Globus pallidus (tissue), 1 donor: ENCODE results near the gene PEAR1.

ENCODE experiments used
- DNase-seq: peaks from one replicate; pipeline ENCODE4 v3.0.0-alpha.2; 2015; ENCODE audit warnings: low spot score

Gene PEAR1

DNA sequence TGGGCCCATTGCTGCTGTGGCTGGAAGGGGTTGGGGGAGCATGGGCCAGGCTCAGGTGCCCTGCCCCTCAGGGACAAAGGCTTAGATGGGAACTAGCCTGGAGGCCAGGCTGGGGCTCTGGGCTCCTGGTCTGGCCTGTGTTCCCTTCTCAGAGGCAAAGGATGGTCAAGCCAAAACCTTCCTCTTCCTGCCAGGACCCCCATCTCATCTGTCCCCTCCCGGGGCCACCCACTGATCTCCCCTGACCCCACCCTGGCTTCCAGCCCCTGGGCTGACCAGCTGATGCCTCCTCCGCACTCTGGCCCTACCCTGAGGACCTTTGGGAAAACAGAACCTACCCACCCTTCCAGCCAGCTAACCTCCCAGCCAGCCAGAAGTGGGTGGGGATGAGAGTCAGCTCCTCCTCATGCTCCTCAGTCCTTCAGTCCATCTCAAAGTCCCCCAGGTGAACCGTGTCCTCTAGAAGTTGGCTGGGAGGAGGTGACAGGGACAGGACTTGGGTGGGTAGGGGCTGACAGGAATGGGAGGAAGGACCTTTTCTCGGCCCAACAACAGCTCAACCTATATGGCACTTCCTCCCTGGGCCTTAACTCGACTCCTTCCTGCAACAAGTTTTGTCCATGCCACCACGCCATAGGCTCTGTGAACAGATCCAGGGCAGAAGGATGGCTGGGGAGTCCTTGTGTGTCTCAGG lies 7.5 kb downstream of the PEAR1 start:
- no peak for DNase-seq

DNA sequence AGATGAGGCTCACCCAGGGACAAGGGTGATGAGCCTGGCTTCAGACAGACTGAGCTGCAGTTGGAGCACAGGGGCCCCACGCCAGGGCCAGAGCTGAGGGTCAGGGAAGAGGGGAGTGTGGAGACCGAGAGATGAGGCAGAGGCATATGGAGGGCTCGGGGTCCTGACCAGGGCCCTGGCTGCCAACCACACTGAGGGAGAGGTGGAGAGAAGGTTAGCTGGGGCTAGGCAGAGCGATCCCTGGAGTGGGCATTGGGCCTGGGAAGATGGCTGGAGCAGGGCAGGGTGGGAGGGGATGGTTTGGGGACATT lies 8.0 kb downstream of the PEAR1 start:
- DNase-seq = no peak

DNA sequence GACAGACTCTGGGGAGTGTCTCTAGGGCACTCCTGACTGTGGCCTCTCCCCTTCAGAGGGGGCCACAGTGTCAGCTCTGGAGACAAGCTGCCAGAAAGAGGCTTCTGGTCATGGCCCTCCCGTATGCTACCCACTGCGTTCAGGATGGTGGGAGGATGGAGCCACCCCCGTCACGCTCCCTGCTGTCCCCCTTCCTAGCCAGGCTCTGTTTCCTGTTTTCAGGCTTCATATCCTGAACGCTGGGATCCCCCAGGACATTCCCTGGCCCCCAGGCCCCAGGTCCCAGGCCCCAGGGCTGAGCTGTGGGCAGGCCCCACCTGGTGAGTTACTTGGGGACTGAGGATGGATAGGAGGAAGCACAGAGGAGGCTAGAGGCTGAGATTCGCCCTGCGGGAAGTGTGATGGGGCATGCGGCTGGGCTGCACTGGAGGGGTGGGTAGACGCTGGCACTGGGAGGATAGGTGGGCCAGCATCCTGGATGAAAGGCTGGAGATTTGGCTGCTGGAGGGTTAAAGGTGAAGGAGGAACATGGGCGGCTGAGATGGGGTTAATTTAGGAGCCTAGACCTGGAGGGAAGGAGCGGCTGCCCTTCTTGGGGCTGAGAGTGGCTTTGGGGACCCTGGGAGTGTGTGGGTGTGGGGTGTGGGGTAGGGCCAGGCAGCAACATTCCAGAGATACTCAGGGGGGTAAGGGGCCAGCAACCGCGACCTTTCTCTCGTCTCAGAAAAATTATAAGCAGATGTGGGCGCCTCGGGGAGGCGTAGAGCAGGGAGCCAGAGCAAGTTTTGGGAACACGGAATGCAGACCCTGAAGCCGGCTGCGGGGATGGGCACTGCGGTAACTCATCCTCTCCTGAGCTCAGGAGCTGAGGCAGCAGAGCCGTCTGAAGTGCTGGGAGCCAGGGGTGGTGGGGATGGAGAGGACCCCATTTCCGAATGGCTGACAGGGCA lies 8.7 kb downstream of the PEAR1 start:
- DNase-seq = no peak

DNA sequence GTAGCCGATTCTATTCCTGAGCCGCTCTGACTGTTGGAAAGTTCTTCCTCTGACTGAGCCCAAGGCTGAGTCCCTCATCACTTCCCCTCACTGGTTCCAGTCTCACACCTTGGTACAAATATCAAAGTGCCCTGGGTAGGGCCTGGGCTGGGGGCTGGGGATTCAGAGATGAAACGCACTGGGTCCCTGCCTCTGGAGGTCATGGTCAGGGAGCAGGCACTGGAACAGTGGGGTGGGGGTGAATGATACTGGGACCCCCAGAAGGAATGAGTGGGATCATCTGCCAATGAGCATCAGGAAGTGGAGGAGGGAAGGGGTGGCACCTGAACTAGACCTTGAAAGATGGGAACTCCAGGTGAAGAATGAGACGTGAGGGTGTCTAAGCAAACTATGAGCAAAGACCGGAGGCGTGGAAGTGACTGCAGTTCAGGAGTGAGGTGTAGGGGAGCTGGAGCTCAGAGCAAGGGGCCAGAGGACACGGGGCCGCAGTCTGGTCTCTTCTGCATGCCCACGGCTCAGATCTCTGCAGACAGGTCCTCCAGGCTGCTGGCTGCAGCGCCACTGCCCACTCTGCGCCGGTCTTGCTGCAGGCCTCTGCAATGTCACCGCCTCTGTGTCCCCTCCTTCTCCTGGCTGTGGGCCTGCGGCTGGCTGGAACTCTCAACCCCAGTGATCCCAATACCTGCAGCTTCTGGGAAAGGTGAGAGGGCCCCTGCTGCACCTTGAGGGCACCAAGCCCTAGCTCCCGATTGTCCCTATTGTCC lies 10.0 kb downstream of the PEAR1 start:
- no peak for DNase-seq

DNA sequence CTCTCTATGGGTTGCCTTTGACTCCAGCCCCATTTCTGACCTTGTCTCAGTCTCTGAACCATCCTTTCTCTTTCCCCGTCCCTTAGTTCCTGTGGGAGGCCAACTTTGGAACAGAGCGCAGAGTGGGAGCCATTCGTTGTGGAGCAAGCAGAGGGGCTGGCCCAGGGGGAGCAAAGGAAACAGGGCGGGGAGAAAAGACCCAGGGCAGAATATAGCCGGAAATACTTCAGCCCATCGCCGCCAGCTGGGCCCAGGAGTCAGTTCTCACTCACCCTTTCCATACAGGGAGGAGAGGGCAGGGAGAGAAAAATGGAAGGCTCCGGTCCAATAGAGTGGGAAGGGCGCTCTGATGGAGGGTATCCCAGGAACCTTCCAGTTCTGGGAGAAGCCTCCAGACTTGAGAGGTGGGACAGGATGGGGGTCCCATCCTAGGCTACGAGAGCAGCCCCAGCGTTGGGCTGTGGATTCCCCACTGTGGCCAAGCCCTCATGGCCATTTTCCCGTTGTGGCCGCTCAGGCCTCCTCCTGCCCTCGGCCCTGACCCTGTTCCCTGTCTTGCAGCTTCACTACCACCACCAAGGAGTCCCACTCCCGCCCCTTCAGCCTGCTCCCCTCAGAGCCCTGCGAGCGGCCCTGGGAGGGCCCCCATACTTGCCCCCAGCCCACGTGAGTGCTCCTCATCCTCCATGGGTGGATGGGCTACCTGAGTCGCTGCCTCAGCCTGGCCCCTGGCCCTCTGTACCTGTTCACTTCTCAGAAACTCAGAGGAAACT lies 10.9 kb downstream of the PEAR1 start:
- DNase-seq = no peak

DNA sequence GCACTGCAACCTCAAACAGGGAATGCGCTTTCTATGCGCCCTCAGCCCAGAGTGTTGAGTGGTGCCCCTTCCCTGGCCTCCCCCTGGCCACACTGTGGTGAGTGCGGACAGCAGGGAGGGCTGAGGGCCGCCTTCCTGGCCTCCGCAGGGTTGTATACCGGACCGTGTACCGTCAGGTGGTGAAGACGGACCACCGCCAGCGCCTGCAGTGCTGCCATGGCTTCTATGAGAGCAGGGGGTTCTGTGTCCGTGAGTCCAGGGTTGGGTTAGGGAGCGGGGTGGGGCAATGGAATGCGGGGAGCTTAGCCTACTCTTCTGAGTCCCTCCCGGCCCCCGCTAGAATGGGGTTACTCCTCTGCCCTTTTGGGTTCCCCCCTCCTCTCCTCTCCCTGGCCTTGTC lies 11.7 kb downstream of the PEAR1 start:
- DNase-seq = no peak

DNA sequence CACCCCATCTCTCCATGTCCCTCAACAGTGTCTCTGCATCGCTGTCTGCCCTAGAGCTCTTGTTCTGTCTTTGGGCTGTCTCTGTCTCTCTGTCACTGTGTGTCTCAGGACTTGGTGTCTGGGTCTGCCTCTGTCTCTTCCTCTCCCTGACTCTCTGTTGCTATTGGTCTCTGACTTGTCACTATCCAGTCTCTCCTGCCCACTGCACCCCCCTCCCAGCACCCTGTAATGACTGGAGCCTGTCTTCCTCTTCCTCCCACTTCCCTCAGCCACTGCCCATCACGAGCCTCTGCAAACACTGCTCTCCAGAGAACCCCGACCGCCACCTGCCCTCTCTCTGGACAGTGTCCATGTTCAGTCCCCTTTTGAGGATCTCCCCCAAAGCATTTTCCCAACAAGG lies 12.1 kb downstream of the PEAR1 start:
- no peak for DNase-seq

DNA sequence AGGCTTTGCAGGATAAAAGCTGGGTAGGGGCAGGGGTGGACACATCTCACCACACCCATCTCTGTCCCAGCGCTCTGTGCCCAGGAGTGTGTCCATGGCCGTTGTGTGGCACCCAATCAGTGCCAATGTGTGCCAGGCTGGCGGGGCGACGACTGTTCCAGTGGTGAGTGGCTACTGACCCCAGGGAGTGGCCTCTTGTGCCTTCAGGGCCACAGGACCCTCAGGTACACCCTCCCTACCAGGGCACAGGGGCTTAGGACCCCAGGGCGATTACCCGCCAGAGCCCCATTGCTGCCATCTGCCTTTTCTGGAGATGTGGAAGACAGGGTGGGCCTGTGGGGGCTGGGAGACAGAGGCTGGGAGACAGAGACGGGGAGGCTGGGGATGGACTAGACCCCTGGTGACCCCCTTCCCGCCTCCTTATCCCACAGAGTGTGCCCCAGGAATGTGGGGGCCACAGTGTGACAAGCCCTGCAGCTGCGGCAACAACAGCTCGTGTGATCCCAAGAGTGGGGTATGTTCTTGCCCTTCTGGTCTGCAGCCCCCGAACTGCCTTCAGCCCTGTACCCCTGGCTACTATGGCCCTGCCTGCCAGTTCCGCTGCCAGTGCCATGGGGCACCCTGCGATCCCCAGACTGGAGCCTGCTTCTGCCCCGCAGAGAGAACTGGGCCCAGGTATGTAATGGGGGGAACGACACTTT lies 12.8 kb downstream of the PEAR1 start:
- no peak for DNase-seq

DNA sequence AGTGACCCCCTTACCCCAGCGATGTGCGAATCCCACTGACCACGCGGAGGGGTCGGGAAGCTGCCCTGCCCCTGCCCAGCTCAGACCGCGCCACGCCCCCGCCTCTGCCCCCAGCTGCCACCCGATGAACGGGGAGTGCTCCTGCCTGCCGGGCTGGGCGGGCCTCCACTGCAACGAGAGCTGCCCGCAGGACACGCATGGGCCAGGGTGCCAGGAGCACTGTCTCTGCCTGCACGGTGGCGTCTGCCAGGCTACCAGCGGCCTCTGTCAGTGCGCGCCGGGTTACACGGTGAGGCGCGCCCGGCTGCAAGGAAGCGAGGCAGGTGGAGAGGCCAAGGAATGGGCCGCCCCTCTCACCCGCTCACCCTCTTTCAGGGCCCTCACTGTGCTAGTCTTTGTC lies 15.0 kb downstream of the PEAR1 start:
- DNase-seq = no peak

DNA sequence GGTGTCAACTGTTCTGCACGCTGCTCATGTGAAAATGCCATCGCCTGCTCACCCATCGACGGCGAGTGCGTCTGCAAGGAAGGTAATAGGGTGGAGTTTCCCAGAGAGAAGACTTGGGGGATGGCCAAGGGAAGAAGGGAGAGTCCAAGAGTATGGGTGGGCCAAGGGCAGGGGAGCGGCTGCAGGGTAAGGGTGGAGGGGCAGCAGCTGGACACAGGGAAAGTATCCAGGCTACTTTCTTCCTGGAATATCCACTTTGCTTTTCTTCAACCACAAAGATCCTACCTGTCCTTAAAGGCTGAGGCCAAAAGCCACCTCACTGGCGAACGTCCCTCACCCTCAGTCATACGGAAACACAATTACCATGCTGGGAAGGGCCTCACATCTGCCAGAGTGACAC lies 15.4 kb downstream of the PEAR1 start:
- no peak for DNase-seq

DNA sequence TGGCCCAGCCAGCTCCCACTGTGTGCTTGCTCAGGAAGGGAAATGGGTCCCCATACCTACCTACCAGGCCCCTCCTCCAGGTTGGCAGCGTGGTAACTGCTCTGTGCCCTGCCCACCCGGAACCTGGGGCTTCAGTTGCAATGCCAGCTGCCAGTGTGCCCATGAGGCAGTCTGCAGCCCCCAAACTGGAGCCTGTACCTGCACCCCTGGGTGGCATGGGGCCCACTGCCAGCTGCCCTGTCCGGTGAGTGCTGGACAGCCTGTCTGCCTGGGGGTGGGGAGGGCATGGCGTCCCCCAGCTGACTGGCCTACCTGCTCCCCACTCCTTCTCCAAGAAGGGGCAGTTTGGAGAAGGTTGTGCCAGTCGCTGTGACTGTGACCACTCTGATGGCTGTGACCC lies 16.2 kb downstream of the PEAR1 start:
- DNase-seq = no peak

DNA sequence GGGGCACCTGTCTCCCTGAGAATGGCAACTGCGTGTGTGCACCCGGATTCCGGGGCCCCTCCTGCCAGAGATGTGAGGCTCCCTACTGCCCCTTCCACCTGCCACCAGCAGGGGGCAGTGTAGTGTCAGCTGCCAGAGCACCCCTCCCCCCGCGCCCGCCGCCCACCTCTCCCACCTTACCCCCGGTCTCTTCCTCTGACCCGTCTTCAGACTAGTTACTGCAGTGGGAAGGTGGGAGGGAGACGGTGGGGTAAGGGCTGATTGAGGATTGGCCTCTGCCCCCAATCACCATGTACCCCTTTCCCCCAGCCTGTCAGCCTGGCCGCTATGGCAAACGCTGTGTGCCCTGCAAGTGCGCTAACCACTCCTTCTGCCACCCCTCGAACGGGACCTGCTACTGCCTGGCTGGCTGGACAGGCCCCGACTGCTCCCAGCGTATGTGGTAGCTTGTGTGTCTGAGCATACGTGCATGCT lies 16.8 kb downstream of the PEAR1 start:
- no peak for DNase-seq

DNA sequence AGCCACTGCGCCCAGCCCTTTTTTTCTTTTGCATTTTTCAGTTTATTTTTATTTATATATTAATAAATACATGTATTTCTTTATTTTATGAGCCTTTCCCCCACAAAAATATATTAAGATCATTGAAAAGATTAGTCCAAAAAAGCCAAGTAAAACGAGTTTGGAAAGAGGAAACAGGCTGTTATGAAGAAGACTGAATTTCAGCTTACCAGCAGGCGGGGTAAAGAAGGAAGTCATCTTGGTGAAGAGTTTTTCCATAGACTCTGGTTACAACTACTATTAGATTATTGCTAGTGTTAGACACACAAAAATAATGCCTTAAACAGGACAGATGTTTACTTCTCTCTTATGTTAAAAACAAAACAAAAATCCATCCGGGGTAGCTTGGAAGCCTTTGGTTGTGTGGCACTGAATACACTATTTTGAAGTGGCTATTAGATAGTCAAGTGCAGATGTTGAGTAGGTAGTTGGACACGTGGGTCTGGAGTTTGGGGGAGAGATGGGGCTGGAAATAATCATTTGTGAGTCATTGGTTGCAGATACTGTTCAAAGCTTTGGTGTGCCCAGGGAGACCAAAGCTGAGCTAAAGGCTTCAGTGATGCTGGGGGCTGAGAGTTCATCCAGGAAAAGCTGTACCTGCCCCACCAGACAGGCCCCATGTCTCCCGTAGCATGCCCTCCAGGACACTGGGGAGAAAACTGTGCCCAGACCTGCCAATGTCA lies 18.2 kb downstream of the PEAR1 start:
- no peak for DNase-seq

DNA sequence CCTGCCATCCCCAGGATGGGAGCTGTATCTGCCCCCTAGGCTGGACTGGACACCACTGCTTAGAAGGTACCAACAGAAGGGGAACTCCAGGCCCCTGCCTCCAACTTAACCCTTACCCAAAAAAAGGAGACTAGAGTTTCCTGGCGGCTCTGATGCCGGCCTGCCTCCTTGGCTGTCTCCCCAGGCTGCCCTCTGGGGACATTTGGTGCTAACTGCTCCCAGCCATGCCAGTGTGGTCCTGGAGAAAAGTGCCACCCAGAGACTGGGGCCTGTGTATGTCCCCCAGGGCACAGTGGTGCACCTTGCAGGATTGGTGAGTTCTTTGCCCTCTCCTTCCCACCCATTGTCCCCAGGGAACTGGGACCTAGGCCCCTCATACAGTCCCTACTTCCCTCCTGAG lies 18.8 kb downstream of the PEAR1 start:
- DNase-seq = no peak

DNA sequence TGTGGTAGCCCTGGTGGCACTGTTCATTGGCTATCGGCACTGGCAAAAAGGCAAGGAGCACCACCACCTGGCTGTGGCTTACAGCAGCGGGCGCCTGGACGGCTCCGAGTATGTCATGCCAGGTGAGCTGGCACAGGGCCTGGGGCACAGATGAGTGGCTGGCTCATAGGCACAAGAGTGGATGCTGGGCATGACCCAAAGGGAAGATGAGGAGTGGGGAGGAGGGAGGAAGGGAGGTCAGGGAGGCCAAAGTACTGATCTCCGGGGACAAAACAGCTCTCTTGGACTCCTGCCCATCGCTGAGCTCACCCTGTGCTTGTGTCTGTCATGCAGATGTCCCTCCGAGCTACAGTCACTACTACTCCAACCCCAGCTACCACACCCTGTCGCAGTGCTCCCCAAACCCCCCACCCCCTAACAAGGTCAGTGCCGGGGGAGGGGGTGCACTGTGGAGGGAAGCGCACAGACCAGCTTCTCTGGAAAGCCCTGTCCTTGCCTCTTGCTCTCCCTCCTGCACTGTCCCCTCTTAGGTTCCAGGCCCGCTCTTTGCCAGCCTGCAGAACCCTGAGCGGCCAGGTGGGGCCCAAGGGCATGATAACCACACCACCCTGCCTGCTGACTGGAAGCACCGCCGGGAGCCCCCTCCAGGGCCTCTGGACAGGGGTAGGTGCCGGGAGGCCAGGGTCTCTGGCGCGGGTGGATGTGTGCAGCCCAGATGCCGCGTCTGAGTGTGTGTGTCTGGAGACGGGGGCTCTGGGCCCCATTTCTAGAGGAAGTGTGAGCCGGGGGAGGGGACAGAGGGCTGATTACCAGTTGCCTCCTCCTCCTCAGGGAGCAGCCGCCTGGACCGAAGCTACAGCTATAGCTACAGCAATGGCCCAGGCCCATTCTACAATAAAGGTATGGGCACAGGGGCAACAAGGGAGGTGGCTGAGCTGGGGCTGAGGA lies 19.6 kb downstream of the PEAR1 start:
- peak; percentile 29 for DNase-seq

DNA sequence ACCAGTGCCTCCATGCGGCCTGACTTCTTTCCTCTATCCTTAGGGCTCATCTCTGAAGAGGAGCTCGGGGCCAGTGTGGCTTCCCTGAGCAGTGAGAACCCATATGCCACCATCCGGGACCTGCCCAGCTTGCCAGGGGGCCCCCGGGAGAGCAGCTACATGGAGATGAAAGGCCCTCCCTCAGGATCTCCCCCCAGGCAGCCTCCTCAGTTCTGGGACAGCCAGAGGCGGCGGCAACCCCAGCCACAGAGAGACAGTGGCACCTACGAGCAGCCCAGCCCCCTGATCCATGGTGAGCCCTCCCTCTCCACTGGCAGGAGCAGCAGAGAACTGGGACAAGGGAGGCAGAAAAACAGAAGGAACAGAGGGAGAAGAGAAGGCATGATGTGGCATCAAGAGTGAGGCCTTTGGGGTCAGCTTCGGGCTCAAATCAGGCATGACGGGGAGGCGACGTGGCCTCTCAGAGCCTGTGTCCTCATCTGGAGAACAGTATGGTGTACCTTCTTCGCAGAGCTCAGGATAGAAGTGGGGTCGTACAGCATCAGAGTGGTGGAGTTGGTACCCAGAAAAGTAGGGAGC lies 20.4 kb downstream of the PEAR1 start:
- no peak for DNase-seq

DNA sequence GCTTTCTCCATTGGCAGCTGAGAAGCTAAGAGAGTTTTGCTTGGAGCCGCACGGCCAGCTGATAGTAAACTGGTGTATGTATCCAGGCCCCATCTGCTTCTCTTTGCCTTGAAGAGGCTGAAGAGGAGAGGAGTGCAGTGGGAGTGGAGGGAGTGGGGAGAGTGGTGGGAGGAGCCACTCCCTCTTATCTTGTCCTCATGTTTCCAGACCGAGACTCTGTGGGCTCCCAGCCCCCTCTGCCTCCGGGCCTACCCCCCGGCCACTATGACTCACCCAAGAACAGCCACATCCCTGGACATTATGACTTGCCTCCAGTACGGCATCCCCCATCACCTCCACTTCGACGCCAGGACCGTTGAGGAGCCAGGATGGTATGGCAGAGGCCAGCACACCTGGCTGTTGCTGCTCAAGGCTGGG lies 20.9 kb downstream of the PEAR1 start:
- DNase-seq = no peak

DNA sequence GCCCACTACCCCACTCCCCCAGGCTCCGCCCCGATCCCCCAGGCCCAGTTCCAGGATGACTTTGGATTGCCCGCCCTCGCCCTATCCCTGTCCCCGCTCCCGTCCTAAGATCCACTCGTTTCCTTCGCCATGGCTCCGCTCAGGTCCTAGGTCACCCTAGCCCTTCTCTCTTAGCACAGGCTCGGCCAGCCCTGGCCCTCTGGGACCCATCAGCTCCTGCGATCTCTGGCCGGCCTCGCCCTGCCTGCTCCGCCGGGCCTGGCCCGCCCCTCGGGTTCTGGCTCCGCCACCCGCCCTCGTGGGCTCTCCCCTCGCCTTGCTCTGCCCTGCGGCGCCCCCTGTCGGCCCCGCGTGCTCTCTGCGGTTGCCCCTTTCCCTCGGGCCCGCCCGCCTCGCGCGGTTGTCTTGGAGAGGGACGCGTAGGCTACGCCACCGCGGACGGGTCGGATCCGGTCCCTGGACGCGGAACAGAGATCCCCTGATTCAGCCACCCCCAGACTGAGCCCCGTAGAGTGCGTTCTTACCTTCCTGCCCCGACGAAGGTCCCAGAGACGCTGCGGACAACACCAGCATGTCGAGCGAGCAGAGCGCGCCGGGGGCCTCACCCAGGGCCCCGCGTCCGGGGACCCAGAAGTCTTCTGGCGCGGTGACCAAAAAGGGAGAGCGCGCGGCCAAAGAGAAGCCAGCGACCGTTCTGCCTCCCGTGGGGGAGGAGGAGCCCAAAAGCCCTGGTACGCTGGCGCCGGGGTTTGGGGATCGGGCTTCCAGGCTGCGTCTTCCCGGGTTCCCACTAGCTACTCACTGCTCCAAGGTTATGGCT lies 26.9 kb downstream of the PEAR1 start, which contains the start of gene LRRC71:
LRRC71 (plus strand) TSS at position 400 of the 820 bp plus-strand sequence; CDS start at position 572, 172 bp downstream.
- peak; percentile 43 for DNase-seq
